ENCODE data around the gene LRRC28.
"Not testable (repeated sequence)": the region's sequence is repeated elsewhere in the genome, so short reads cannot be mapped to it uniquely, and the experiment has no call there.

LRRC28 gene

DNA sequence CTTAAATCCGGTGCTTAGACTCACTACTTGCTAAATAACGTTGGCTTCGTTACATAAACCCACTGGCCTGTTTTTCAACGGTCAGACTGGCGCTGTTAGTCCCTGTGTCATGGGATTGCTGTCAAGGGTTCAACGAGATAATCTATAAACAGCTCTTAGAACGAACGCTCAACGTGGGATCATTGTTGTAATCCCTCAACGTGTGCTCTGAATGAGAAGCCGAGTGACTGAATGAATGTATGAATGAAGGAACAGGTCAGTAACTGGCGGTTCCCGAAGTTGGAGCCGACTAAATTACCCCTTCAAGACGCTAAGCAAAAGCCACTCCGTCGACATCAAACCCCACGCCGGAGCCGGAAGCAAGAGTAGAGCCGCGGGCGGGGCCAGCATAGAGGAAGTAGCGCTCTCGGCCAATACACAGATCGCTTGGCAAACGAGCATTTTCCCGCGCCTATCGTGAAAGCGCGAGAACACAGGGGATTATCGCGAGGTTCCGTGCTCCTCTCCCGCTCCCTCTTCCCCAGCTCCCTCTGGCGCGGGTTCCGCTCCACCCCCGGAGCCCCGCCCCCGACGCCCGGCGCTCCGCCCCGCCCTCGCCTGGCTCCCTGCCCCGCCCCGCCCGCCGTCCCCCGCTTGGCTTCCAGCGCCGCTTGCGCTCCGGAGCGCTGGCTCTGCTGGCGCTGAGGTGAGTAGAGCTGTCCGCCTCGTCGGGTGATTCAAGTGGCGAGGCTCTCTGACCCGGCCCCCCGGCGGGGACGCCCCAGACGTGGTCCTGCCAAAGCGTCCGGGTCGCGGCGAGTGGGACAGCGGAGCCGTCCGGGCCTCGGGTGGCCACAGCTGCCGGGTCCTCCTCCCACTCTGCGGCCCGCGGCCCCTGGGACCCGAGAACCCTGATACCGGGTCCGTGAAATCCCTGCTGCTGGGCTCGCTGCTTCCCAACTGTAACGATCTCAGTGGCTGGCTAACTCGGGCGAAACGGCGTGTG lies at the start of gene LRRC28:
Gene LRRC28, plus strand, starts transcription at position 625 of the 985 bp plus-strand sequence. CDS start 4,477 bp downstream, outside the sequence.
- peak; percentile 97 for DNase-seq

DNA sequence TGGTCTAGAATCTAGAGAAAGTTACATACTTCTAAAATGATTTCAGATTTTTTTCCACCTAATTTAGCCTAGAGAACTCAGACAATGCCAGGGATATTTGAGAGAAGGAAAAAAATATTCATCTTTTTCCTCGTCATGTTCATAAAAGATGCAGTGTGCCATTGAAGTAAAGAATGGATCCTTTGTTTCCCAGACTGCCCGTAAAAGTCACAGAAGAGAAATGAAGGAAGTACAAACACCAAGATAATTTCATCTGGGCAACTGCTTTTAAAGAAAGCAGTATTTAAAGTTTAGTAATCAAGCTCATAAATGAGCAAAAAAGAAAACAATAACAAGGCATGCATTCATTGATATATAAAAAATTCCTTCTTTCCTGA lies 49.1 kb upstream of the LRRC28 start:
- no peak for DNase-seq

DNA sequence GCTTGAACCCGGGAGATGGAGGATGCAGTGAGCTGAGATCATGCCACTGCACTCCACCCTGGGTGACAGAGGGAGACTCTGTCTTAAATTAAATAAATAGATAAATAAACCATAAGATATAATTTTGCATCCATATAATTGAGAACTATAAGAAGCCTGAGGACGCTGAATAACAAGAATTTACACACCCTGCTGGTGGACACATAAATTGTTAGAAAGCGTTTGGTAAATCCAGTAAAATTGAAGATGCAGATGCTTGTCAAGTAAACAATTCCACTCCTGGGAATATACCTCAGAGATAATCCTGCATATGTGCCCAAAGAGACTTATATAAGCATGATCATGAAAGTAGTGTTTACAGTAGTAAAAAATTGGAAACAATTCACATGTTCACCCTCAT lies 43.6 kb upstream of the LRRC28 start:
- no peak for DNase-seq

DNA sequence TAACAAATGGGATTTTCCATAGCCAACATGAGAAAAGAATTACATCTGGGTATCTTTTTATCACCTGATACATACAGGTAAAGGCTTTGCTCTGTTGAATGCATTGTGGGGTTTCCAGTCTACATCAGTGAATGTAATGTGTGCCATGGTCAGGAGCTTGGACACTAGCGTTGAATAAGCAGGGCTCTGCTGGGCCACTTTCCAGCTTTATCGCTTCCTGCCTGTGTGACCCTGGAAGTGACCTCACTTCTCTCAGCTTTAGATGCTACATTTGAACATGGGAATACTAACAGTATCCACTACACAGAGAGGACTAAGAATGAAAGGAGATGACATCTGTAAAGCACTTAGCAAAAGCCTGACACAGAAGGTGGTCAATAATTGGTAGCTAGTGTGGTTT lies 42.0 kb upstream of the LRRC28 start:
- DNase-seq = no peak

DNA sequence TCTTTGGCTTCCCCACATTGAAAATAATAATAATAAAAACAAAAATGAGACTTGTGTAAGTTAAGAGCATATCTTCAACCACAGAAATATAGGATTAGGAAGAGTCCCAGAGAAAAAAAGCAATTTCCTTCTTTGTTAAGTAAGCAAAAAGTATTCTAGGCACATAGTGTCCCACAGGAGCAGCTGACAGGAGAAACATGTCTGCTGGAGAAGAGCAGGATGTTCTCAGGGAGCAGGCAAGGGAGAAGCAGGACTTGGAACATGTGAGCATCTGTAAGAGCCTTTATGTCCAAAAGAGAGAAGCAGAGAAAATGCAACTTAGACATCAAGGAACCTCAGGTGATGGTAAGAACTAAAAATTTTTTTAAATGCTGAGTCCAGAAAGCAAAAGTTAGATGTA lies 40.9 kb upstream of the LRRC28 start:
- no peak for DNase-seq

DNA sequence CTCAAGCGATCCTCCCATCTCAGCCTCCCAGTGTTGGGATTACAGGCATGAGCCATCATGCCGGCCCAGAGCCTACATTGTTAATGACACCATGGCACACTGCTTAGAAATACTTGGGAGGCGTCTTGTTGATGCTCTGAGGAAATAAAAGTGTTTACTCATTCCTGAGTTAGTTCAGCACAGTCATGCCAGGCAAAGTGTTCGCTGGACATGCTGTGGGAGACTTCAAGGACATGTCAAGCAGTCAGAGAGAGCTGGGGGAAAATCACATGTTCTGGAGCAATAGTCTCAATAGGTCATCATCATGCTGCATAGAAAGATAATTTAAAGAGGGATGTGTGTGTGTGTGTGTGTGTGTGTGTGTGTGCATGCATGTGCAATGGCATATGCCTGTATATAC lies 39.4 kb upstream of the LRRC28 start:
- DNase-seq = no peak

DNA sequence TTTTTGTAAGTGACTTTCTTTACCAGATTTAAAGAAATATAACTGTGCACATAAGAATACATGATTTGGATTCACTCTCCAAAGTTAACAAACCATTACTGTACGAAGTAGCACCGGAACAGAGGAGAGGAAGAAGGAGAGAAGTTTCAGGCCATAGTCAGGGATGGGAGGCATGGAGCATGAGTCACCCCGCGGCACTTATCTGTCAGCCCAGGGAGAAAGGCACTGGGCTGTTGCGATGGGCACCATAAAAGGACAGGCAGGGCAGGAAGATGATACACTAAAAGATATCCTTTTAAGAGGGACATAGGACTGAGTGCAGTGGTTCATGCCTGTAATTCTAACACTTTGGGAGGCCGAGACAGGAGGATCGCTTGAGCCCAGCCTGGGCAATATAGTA lies 38.9 kb upstream of the LRRC28 start:
- DNase-seq = no peak

DNA sequence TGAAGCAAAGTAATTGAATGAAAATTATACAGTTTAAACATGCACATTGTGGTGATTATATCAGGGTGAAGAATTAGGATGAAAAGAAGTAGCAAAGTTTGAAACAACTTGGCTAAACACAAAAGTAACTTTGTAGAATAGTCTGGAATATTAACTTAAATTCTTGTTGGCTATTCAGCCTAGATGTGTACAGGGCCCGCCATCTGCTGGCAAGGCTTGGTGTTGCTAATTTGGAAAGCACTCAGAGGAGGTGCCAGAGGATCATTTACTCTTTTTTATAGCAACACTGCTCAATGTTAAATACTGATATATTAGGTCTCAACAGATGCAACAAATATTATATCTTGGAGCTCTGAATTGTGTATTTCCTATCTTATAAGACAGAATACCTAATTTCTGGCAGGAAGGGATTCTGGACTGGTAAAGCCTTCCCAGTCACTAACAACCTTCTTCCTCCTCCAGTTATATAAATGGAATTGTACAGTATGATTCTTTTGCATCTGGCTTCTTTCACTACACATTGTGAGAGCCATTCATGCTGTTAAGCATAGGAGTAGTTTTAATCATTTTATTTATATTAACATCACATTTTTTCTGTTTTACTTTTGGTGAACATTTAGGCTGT lies 38.0 kb upstream of the LRRC28 start:
- peak; percentile 76 for DNase-seq

DNA sequence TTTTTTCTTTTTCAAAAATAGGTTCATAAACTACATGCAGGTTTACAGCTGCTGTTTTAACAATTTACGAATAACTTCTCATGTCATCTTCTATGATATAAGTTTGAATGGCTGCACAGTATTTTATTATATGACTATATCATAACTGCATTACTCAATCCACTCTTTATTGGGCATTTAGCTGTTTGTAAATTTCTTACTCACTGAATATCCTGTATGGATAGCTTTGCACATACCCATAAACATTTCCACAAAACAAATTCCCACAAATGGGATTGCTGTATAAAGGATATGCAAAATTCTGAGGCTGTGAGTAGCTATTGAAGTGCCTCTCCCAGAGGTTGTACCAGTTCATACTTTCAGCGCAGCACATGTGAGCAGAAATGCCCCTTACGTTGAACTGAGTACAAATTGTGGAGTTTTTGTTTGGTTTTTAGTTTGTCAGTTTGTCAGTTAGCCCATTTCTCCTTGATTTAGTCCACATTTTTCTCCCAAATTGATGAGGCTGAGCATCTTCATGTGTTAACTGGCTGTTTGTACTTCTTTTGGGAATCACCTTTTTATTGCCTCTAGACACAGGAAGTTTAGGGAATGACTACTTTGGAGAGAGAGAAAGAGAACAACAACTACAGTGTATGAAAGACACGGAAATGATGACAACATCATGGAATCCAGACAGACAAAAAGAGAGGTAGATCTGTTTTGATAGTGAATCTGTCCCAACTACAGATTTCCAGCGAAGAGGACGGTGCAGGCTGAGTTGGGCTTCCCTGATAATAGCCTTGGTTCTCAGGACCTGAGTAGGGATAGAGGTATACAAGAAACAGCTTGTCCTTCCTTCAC lies 26.7 kb upstream of the LRRC28 start:
- DNase-seq = no peak

DNA sequence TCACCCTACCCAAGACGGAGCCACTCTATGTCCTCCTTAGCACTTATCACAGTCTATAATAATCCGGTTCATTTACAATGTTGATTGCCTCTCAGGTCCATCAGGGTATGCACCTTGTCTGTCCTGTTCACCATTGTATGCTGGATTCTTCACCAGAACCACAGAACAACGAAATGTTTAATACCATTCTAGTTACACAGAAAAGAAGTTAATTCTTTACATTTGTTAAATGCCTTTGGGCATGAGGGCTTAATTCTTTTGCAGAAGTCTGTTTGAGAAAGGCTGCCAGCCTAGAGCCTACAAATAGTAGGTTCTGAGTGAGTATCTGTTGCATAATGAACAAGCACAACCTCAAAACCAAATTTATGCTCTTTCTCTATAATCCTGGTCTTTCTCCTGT lies 24.5 kb upstream of the LRRC28 start:
- DNase-seq = no peak

DNA sequence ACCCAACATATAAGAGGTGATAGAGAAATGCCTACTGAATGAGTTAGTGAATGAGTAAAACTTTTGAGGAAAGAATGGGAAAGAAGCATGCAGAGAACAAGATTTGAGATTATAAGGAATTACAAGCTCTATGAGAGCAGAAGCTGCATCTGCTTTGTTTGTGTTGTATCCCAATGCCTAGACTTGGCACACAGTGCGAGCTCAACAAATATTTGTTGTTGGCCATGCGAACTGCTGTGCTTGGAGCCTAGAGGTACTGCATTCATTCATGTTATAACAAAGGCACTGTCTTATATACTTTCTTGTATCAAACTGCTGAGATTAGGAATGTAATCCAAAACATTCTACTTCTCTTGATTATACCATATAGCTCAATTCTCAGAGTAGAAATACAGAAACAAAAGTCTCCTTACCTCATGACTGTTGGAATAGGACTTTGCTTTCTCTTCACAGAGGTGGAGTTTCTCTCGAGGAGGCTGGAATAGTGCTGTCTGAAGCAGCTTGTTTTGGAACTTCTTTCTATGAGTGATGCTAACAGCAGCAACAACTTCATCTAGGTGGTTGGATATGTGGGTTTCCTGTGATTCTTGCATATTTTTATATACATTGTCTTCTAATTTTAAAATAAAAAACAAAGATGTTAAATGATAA lies 23.0 kb upstream of the LRRC28 start:
- no peak for DNase-seq

DNA sequence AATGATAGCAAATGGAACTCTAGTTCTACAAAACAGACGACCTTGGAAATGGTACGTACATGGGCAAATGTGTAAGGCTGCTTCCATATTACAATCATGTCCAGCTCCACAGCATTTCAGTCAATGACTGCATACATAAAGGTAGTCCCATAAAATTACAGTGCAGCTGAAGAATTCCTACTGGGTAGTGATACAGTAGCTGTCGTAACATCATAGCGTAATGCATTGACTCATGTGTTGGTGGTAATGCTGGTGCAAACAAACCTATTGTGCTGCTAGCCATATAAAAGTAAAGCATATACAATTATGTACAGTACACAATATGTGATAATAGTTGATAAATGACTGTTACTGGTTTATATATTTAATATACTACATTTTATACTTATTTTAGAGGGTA lies 20.4 kb upstream of the LRRC28 start:
- DNase-seq = no peak

DNA sequence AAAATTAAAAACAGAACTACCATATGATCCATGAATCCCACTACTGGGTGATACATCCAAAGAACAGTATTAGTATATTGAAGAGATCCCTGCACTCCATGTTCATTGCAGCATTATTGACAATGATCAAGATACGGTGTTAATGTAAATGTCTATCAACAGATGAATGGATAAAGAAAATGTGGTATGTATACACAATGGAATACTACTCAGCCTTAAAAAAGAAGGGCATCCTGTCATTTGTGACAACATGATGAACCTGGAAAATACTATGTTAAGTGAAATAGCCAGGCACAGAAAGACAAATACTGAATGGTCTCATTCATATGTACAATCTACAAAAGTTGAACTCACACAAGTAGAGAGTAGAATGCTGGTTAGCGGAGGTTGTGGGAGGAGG lies 18.5 kb upstream of the LRRC28 start:
- DNase-seq = no peak

DNA sequence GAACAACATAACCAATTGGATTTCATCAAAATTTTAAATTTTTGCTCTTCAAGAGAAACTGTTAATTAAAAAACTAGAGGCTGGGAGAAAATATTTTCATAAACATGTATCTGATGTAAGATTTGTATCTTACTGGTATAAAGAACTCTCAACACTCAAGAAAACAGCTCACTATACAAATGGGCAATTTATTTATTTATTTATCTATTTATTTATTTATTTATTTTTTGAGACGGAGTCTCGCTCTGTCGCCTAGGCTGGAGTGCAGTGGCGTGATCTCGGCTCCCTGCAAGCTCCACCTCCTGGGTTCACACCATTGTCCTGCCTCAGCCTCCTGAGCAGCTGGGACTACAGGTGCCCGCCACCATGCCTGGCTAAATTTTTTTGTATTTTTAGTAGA lies 17.1 kb upstream of the LRRC28 start:
- not testable (repeated sequence) for DNase-seq

DNA sequence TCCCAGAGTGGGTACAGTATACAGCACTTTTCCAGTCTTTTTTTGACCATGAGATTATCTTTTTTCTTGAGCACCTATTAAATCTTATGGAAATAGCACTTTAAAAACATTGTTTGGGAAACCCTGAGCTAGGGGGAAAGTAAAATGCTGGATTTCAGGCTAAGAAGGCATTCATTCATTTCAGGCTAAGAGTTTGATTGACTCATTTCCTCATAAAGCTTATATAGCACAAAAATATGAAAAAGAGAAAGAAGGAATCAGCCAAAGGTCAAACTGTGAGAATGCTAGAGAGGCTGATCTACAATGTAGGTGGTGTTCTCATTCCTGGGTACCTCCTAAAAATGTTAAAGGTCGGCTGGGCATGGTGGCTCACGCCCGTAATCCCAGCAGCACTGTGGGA lies 12.4 kb upstream of the LRRC28 start:
- no peak for DNase-seq

DNA sequence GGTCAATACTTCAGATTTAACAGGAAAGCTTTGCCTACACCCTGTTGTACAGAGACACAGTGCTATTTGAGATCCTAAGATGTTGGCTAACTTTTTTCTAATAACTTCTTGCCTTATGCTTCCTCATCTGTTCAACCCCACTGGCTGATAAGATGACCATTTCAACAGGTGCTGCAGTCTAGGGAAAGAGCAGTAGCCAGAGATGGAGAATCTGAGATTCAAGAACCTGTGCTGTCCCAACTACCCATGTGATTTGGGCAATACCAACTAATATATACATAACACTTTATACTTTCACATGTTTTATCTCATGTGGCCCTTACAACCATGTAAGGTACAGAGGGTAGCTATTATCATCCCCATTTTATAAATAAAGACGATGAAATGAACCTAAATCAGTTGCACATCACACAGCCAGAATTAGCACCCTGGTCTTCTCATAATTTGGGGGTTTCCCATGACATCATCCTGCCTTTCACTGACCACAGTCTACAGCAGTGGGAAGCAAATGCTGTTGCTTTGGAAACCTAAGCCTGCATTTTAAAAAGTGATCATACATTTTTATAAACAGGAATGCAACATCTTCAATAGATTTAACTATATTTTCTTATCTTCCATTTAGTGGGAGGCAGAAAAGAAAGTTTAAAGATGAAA lies 11.6 kb upstream of the LRRC28 start:
- no peak for DNase-seq

DNA sequence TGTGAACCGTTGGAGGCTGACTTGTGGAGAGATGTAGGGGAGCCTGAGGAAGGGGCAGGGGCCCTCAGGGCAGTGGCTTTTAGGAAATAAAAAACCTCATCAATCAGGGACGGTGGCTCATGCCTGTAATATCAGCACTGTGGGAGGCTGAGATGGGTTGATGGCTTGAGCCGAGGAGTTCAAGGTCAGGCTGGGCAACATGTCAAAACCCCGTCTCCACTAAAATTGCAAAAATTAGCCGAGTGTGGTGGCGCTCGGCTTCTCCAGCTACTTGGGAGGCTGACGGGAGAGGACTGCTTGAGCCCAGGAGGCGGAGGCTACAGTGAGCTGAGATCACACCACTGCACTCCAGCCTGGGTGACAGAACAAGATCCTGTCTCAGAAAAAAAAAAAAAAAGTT lies 9.5 kb upstream of the LRRC28 start:
- no peak for DNase-seq

DNA sequence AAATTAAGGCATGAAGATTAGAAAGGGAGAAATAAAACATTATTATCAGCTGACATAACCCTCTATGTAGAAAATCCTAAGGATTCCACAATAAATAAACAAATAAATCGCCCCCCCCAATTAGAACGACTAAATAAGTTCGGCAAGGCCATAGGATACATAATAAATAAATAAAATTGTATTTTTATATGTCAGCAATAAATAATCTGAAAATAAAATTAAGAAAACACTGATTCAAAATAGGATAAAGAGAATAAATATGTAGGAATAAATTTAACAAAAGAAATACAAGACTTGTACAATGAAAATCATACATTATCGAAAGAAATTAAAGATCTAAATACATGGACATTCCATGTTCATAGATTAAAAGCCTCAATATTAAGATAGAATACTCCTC lies 7.0 kb upstream of the LRRC28 start:
- DNase-seq = no peak

DNA sequence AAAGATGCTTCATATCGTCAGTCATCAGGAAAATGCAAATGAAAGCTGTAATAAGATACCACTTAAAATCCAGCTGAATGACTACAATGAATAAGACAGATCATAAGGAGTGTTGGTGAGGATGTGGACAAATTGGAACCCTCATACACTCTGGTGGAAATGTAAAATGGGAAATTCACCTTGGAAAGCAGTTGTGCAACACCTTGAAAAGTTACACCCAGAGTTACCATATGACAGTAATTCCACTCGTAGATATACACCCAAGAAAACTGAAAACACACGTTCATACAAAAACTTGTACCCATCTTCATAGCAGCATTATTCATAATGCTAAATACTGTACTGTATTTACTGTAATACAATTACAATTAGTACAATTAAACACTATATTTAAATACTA lies 4.2 kb upstream of the LRRC28 start:
- no peak for DNase-seq

DNA sequence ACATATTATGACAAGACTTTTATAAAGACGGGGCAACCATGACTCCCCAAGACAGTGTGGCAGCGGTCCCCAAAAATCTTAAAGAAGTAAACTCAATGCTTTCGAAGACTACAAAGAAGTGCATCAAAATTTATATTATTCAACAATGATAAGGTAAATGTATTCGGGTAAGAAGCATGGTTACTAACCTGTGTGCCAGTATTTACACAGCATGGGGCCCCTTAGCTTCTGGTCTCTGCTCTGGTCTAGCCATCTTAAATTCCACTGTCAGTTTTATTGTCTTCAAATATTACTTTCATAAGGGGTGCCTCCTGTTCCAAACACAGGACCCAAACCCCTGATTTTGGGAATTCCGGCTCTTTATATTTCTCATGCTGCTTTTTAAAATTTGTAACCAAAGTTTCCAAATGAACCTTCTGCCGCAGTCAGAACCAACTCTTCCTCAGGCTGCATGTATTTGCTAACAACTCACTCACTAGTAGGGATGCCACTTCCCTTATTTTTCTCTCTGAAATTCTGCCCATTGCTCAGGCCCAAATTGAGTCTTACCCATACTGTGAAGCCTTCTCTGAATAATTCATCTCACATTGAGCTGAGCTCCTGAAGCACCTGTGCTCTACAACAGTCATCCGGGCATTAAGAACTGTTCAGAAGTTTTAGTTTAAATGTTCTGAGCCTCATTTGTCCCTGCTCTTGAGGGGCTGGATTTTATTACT lies 3.1 kb upstream of the LRRC28 start:
- DNase-seq = no peak

DNA sequence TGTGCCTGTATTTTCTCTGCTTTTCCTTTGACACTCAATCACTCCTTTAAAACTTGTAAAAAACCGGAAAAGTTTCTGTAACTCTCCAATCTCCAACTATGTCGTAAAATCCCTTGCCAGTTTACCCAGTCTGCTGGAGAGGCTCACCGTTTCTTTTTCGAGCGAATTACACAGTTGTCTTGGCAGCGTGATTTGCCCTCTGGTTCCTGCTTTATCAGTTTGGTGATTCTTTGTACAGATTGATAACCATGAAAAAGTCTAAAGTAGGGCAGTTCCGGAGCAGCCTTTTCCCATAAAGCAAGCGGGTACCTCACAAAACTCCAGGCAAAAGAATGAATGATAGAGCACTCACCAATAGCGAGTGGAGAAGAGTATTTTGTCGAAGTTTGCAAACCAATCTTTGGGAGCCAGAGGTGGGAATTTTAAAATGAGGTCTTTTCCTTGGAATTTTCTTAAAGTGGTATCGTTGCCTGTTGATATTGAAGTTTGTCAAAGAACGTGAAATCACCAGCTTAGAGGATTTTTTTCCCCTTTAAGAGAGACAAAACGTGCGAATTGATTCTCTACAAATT lies 1.9 kb upstream of the LRRC28 start, which contains the start of gene TTC23:
Gene TTC23, minus strand, starts transcription at position 312 of the 572 bp plus-strand sequence. CDS start 20,869 bp downstream, outside the sequence.
- DNase-seq = no peak
